GM18951 (cell line): ENCODE data around the gene SNPH.

Experiments
- POLR2A ChIP-seq: IDR thresholded peaks from 4 replicates; pipeline ENCODE4 v1.6.1; 2011; ENCODE audit warnings: mild to moderate bottlenecking; ENCODE audit not compliant: insufficient read length, insufficient read depth; ENCODE audit errors: extremely low read depth
- in situ Hi-C: fragments of 300-500 bp; cut with MboI; formaldehyde crosslinking; loops from one replicate; pipeline ENCODE4 v1.12.0; 2022; ENCODE audit warnings: low sequenced_read_pairs, mixed read lengths, inconsistent platforms; ENCODE audit not compliant: unreplicated experiment

Gene SNPH

GRCh38 chr20:1299522-1299921 is 33.4 kb downstream of the SNPH start:
- in situ Hi-C loops: no loop called here
- TF ChIP-seq POLR2A: no peak

DNA sequence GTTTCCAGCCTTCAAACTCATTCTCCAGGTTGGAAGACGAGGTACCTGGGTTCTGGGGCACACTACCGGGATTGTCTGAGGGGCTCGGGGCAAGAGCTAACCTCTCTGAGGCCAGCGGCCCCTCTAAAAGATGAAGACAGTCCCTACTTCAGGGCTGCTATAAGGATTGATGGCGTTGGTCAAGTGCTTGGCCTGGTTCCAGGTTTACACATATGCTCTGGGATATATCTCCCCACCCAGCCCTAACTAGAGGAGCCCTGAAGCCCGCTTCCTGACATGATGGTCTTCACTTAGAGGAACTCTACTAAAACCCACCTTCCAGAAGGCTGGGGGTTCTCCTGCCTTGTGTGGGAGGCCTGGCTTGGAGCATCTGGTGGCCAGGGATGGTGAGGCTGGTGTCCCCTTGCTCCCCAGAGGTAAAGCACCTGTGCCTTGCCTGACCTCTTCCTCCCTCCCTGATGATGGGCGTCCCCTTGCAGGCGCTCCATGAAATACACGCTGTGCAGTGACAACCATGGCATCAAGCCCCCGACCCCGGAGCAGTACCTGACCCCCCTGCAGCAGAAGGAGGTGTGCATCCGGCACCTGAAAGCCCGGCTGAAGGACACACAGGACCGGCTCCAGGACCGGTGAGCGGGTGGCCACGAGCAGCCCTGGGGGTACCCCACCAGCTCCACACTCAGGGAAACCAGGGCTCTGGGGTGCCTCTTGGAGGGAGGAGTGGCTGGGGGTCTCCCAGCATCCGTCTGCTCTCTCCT is 34.2 kb downstream of the SNPH start:
- no peak for TF ChIP-seq POLR2A
- in situ Hi-C loops: no loop called here

DNA sequence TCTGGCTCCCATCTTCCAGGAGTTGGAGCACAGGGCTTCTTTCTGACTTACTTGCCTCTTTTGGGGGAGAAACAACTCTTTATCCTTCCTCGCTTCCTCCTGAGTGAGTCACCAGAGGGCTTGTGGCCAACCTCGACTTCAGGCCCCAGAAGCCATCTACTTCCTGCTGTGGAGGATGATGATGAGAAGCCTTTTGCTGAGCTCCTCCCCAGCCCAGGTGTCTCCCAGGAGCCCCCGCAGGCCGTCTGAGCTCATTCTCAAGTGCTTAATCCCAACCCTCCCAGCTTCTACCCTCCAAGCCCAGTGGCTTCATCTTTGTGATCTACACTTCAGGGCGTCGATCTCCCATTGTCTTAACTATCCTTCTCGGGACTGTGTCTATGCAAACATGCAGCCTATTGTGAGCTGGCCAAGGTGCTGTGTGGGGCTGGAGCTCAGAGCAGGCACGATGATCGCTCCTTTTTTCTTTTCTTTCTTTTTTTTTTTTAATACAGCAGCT is 35.0 kb downstream of the SNPH start:
- in situ Hi-C loops: no loop called here
- TF ChIP-seq POLR2A: no peak

DNA sequence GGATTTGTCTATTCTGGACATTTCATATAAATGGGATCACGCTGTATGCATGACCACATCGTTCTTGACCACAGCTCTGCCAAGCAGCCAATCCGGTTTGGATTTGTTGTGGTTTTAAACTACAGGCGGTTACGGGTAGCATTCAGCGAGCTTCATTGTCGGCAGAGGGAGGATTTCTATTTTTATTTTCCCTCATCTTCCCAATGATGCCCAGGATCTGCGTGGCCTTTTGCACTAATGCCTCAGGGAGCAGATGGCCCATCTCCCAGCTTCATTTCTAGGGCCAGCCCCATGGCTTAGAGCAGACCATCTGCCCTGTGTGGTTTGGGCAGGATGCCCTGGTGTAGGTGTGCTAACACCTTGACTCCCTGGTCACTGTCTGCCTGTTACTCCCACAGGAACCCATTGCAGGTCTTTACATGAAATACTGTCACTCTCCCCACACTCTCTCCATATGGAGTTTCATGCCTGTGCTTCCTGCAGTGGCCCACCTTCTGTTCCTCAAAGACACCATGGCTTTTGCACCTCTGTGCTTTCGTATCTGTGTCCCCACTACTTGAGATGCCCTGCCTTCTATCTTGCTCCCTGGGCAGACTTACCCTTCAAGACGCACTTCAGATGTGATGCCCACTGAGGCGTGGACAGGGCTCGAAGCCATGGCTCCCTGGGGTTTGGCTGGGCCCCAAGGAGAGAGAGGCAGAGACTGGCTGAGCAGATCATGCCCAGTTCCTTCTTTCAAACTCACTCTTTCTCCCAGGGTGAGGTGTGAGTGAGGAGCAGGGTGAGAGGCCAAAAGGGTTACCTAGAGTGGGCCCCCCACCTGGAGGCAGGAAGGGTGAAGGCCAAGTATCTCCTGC is 36.8 kb downstream of the SNPH start:
- in situ Hi-C loops: no loop called here
- no peak for TF ChIP-seq POLR2A

DNA sequence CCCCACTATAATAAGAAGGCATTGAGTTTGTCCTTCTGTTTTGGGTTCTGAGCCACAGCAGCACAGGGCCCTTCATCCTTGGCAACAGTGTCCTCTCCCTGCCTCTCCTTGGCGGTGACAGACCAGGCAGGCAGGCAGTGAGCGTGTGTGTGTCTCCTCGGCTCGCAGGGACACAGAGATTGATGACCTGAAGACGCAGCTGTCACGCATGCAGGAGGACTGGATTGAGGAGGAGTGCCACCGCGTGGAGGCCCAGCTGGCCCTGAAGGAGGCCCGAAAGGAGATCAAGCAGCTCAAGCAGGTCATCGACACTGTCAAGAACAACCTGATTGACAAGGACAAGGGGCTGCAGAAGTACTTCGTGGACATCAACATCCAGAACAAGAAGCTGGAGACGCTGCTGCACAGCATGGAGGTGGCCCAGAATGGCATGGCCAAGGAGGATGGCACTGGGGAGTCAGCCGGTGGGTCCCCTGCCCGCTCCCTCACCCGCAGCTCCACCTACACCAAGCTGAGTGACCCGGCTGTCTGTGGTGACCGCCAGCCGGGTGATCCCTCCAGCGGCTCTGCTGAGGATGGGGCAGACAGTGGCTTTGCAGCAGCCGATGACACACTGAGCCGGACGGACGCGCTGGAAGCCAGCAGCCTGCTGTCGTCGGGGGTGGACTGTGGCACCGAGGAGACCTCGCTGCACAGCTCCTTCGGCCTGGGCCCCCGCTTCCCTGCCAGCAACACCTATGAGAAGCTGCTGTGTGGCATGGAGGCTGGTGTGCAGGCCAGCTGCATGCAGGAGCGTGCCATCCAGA is 38.8 kb downstream of the SNPH start:
- TF ChIP-seq POLR2A: no peak
- in situ Hi-C loops: no loop called here

DNA sequence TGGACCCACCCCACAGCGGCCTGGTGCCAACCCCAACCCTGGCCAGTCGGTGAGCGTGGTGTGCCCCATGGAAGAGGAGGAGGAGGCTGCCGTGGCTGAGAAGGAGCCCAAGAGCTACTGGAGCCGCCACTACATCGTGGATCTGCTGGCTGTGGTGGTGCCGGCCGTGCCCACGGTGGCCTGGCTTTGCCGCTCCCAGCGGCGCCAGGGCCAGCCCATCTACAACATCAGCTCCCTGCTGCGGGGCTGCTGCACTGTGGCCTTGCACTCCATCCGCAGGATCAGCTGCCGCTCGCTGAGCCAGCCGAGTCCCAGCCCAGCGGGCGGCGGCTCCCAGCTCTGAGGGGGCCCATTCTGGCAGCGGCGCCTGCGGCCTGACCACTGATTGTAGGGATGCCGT is 39.6 kb downstream of the SNPH start:
- no peak for TF ChIP-seq POLR2A
- in situ Hi-C loops: no loop called here

DNA sequence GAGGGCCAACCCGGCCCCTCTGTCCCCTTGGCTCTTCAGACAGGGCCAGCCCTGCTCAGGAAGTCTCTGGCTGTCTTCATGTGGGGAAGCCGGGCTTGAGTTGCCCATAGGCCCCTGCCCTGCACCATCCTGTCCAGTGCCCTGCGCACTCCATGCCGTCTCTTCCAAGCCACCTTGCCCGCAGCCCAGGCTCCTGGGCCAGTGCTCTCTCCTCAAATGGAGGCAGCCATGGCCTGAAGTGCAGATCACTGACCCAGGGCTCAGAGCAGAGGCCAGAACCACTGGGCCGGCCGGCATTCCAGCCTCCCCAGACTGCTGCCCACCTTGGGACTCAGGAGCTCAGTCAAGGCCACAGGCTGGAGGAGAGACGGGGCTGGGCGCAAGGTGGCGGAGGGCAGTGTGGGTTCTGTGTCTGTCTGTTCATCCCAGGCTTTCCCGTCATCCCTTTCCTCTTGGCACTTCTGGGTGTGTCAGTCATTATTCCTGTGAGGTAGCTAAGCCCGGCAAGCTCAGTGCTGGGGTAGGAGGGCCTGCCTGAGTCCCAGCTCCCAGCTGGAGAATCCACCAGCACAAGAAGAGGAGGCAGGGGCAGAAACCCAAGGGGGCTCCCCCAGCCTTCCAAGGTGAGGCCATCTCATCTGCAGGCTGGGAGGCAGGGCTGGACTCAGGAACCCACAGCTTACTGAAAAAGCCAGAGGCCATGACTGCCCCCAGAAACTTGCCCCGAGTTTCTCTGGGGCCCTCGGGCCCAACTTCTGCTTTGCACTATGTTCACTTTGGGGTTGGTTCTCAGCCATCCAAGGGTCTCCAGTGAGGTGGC is 40.4 kb downstream of the SNPH start:
- in situ Hi-C loops: no loop called here
- TF ChIP-seq POLR2A: no peak

- in situ Hi-C loops: no loop called here
- TF ChIP-seq POLR2A: no peak
These were observed 41.1 kb downstream of the SNPH start for GRCh38 chr20:1307171-1307570.

DNA sequence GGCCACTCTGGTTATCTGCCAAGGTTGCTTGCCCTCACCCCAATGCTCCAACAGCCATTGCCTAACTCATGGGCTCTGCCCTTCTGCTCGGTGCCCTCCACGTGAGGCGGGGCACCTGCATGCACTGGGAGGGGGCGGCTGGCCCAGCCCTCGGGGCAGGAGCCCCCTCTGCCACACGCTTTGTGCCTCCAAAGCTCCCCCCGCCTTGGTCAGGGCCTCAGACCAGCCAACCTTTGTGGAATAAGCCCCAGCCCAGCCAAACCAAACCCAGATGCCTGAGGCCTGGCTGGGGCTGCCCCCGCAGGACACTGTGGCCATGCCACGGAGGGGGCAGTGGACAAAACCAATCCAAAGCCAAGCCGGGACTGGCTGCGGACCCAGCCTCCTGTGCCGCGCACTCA is 41.5 kb downstream of the SNPH start:
- in situ Hi-C loops: no loop called here
- TF ChIP-seq POLR2A: no peak

- TF ChIP-seq POLR2A: no peak
- in situ Hi-C loops: no loop called here
These were observed 42.1 kb downstream of the SNPH start for GRCh38 chr20:1308067-1308701.

DNA sequence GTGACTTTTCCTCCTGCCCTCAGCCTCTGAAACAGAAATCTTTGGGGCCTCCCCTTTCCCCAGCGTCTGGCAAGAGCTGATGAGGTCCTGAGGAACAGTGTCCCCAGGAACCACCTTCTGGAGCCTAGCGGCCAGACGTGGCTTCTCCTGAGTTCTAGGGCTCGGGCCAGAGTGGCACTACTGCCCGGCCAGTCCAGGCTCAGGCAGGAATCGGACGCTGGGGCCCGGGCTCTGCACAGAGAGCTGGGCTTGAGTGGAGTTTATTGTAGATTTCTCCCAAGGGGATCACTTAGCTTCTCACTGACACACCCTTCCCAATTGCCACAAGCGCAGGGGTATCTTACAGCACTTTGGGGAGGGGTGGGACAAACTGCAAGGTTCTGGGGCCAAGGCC is 42.6 kb downstream of the SNPH start:
- TF ChIP-seq POLR2A: no peak
- in situ Hi-C loops: no loop called here

DNA sequence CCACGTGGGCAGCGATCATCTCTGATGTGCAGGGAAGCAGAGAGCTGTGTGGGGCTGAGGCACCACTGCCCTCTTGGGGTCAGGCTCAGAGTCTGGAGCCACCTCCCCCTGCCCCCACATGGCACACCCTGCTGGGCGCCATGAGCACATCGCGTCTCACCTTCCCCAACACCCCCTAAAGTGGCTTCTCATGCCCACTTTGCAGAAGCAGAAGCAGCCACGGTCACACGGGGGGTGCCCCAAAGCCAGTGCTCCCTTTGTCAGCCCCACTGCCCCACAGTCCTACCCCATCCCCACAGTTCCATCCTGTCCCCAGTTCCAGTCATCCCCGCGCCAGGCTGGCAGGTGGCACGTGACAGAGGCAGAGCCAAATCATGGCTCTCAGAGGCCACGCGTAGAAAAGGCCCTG is 43.3 kb downstream of the SNPH start:
- TF ChIP-seq POLR2A: no peak
- in situ Hi-C loops: no loop called here
